NCI-H524 treated with DMSO at 0.1 percent for 48 hours (cell line): ENCODE data around the gene PLCB4.
"Not testable (repeated sequence)": the region's sequence is repeated elsewhere in the genome, so short reads cannot be mapped to it uniquely, and the experiment has no call there.

ENCODE experiments used
- DNase-seq: peaks from one replicate; lab custom pipeline; 2025; lab: John Stamatoyannopoulos, UW

Gene PLCB4

GRCh38 chr20:9367328-9367727 lies 298.4 kb downstream of the PLCB4 start:
- no peak for DNase-seq

DNA sequence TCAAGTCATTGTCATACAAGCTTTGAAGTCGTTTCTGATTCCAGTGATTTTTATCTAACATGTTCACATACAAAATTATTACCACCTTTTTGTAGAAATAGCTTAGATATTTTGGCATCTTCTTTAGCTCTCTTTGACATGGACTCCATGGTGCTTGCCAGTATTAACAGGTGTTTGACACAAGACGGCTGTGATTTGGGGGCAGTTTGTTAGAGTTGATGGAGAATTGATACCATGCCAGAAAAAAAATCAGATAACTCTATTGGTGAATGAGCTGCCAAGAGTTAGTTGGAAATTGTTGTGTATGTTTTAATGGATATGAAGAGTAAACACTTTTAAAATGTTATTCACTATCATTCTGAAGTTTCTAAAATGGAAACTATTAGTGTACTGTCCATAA lies 298.9 kb downstream of the PLCB4 start:
- no peak for DNase-seq

DNA sequence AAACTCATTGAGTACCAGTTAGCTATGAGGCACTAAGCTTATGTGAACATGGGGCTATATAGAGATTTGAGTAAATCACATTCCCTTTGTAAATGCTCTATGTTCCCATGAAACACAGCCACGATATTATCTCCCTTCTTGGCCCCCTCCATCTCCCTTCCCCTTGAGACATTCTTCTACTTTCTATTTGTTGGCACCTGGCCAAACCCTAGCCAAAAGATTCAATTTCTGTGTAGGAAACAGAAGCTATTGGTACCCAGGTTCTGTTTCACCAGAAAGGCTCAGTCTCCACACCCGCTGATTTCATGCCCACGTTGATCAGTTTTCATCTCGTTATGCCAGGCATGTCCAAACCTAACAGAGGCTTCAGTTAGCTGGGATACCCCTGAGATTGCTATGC lies 300.0 kb downstream of the PLCB4 start:
- no peak for DNase-seq

DNA sequence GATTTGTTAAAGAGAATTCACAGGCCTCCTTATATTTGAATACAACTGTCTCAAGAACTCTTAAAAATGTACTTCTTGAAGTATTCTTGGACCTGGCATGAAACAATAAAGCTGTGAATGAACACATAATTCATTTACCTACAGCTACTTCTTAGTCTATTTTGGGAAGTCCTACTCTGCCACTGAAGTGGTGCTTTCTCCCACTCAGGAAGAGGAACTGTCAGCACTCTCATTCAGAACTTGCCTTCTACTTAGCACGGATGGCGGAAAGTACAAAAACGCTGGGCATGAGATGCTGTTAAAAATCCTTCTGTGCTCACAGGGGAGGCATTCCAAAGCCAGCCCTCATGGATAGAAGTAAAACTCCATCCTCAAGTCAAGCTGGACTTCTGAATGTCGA lies 300.7 kb downstream of the PLCB4 start:
- DNase-seq = no peak

DNA sequence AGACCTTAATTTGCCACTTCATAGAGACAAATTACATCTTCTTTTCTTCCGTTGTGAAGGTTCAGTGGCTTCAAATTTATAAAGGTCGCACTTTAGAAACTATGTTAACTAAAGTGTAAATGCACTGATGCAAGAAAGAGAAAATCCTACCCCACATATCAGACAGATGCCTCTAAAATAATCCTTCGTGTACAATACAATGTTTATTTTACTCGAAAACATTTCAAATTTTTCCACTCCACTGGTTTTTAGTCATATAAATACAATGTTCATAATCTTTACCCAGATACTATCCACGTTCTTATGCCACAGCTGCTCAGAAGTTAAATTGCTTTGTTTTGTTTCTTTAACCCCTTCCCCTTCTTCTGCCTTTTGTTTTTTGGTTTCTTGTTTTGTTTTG lies 305.2 kb downstream of the PLCB4 start:
- DNase-seq = no peak

GRCh38 chr20:9374480-9374879 lies 305.6 kb downstream of the PLCB4 start:
- no peak for DNase-seq

- DNase-seq = no peak
Measured at GRCh38 chr20:9375221-9375681, 306.4 kb downstream of the PLCB4 start.

DNA sequence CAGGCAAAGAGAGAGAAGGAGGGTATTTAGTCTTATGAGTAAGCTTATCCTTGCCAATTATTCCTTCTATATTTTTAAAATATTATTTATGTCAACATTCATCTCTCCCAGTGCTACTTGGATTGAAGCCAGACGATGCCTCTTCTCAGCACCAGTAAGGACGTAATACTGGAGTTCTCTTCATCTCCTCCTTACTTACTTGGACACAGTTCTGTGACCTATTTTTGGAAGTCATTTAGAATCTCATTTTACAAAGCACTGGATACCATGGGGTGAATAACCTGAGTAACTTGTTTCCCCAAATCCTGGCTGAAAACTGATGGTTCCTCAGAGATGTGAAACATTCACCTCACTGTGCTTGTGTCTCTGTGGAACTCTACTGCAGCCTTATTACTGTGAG lies 308.1 kb downstream of the PLCB4 start:
- DNase-seq = no peak

GRCh38 chr20:9385345-9386310 lies 316.7 kb downstream of the PLCB4 start:
- DNase-seq = not testable (repeated sequence)

DNA sequence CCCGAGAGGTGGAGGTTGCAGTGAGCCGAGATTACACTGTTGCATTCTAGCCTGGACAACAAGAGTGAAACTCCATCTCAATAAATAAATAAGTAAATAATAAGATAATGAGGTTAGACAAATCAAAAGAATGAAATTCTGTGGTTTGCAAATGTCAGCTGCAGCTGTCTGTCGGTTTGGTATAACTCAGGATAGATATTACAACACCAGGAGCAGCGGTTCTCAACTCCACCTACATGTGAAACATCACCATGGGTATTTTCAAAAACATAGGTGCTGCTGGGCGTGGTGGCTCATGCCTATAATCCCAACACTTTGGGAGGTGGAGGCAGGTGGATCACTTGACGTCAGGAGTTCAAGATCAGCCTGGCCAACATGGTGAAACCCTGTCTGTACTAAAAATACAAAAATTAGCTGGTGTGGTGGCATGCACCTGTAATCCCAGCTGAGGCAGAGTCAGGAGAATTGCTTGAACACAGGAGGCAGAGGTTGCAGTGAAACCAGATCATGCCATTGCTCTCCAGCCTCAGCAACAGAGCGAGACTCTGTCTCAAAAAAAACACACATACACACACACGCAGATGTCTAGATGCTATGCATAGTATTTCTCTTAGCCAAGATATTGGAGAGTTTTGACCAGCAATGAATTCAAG lies 319.4 kb downstream of the PLCB4 start:
- DNase-seq = no peak

GRCh38 chr20:9388813-9389161 lies 319.9 kb downstream of the PLCB4 start:
- DNase-seq = no peak

DNA sequence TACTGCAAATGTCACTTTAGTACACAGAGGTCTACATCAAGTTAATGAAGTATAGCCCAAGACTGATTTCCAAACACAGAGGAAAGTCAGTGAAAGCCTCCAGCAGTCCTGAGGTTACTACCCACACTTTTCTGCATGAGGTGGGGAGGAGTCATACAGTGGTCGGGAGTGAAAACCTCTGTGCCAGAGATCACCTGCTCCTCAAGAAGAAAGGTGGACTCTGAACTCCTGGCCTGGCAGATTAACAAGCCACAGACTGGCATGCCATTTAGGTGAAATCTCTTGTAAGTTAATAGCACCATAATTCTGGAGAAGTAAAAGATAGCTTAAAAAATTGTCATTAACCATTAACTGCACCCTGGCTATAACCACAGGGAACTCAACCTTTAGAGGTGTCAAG lies 320.5 kb downstream of the PLCB4 start:
- DNase-seq = no peak

- DNase-seq = no peak
Measured at GRCh38 chr20:9390441-9390840, 321.6 kb downstream of the PLCB4 start.

- DNase-seq = no peak
Measured at GRCh38 chr20:9392892-9393857, 324.3 kb downstream of the PLCB4 start.

GRCh38 chr20:9395971-9396370 lies 327.1 kb downstream of the PLCB4 start:
- DNase-seq = no peak

DNA sequence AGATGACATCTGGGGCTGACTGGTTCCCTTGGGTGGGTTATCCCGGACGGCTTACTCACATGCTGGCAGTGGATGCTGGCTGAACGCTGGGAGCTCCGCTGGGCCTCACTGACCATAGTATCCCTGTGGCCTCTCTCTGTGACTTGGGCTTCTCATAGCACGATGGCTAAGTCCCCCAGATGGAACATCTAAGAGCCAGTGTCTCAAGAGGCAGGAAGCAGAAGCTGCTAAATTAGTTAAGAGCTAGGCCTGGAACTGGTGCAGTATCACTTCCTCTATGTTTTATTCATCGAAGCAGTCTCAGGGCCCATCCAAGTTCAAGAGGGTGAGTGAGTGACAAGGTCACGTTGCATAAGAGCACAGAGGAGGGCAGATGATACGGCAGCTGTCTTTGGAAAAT lies 329.0 kb downstream of the PLCB4 start:
- peak; percentile 49 for DNase-seq

- DNase-seq = no peak
Measured at GRCh38 chr20:9398882-9399281, 330.0 kb downstream of the PLCB4 start.

- no peak for DNase-seq
Measured at GRCh38 chr20:9399322-9399721, 330.4 kb downstream of the PLCB4 start.

- DNase-seq = no peak
Measured at GRCh38 chr20:9400171-9401025, 331.5 kb downstream of the PLCB4 start.

GRCh38 chr20:9401371-9401770 lies 332.5 kb downstream of the PLCB4 start:
- DNase-seq = peak; percentile 31

- no peak for DNase-seq
Measured at GRCh38 chr20:9402141-9402540, 333.3 kb downstream of the PLCB4 start.
